GM10266 (cell line): Measurements from ENCODE around the gene HTR2C.

ENCODE experiments used
- DNase-seq: peaks from one replicate; pipeline ENCODE4 v3.0.0; 2012; ENCODE audit errors: extremely low spot score
- CTCF ChIP-seq: IDR thresholded peaks from 2 replicates; pipeline ENCODE4 v1.5.1; 2012; ENCODE audit warnings: mild to moderate bottlenecking, low read depth; ENCODE audit not compliant: control insufficient read depth, insufficient read depth; ENCODE audit errors: missing control alignments

HTR2C gene

GRCh38 chrX:114952696-114953095, 368.8 kb downstream of the HTR2C start:
- DNase-seq: no peak
- no peak for TF ChIP-seq CTCF
